OCI-LY7 (cell line): ENCODE results near the gene ATP2B3.

ENCODE experiments used
- CTCF ChIP-seq: fragments of 200-600 bp; sonication (generic); conservative IDR thresholded peaks from 2 replicates; pipeline ENCODE4 v1.5.1; 2014; ENCODE audit warnings: mild to moderate bottlenecking, antibody characterized with exemption, low read length, moderate library complexity, mixed read lengths
- EZH2phosphoT487 ChIP-seq: fragments of 200-600 bp; sonication (generic); IDR thresholded peaks from 2 replicates; pipeline ENCODE4 v1.6.1; 2018; ENCODE audit warnings: low read depth, borderline replicate concordance, mild to moderate bottlenecking, mixed run types, antibody characterized with exemption, low read length, moderate library complexity, mixed read lengths

GRCh38 chrX:153519569-153520286 lies 2.3 kb downstream of the ATP2B3 start:
- TF ChIP-seq CTCF (no peak), EZH2phosphoT487 (no peak)
